ENCODE results near the gene LEF1.

Gene LEF1

DNA sequence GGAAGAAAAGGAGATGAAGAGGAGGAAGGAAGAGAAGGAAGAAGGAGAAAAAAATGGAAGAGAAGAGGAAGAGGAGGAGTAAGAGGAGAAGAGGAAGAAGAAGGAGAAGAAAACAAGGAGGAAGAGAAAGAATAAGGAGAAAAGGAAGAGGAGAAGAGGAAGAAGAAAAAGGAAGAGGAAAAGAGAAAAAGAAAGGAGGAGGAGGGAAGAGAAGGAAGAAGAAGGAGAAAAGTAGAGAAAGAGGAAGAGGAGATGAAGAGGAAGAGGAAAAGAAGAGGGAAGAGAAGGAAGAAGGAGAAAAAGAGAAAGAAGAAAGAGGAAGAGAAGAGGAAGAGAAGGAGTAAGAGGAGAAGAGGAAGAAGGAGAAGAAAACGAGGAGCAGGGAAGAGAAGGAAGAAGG is 11.8 kb upstream of the LEF1 start:
- no peaks in the 10 kb centered on the region for H3K79me2 ChIP-seq (ENCODE audit: low read length)
- peaks cover 4% of the 10 kb centered on the region for H3K36me3 ChIP-seq (replicated peaks; ENCODE audit: low read depth, low read length)
- no peaks in the 10 kb centered on the region for H3K27me3 ChIP-seq (ENCODE audit: low read depth, low read length)
- no peak overlapping the region for H3K4me2 ChIP-seq (ENCODE audit: low read length)
- no peaks in the 10 kb centered on the region for H3K4me1 ChIP-seq (ENCODE audit: low read length)
- no peaks in the 10 kb centered on the region for H3K9me3 ChIP-seq (ENCODE audit: insufficient read depth, low read length)
- no peak overlapping the region for H3K27ac ChIP-seq (ENCODE audit: low read length)
- H3K4me3 ChIP-seq (ENCODE audit: low read length), result no peak overlapping the region
- no peak overlapping the region for H3K9ac ChIP-seq (ENCODE audit: low read length)
- H4K20me1 ChIP-seq (ENCODE audit: insufficient read depth, low read length), result no peaks in the 10 kb centered on the region
- no peak overlapping the region for H2AFZ ChIP-seq (ENCODE audit: low read depth, low read length)
- TF ChIP-seq, protein P1, sequence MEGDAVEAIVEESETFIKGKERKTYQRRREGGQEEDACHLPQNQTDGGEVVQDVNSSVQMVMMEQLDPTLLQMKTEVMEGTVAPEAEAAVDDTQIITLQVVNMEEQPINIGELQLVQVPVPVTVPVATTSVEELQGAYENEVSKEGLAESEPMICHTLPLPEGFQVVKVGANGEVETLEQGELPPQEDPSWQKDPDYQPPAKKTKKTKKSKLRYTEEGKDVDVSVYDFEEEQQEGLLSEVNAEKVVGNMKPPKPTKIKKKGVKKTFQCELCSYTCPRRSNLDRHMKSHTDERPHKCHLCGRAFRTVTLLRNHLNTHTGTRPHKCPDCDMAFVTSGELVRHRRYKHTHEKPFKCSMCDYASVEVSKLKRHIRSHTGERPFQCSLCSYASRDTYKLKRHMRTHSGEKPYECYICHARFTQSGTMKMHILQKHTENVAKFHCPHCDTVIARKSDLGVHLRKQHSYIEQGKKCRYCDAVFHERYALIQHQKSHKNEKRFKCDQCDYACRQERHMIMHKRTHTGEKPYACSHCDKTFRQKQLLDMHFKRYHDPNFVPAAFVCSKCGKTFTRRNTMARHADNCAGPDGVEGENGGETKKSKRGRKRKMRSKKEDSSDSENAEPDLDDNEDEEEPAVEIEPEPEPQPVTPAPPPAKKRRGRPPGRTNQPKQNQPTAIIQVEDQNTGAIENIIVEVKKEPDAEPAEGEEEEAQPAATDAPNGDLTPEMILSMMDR (IDR thresholded peaks at IDR 0.05; ENCODE audit: low read depth, low read length), result no peak
- TF ChIP-seq EZH2phosphoT487 (IDR thresholded peaks at IDR 0.05; ENCODE audit: low read depth), result no peak

DNA sequence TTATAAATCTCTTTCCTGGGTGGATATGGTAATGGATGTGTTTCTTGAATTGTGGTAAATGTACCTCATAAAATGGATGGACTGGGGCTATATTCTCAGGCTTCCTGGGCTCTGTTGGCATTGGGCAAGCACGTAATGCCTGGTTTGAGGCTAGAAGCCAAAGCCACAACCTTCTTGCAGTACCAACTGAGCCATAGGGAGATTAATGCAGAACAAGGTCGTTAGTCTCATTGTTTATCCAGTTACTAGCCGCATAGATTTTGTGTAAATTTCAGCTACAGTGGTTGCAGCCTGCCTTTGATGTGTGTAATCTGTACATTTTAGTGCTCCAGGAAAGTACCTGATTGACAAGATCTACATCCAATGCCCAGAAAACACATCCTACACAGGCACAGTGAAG is 7.2 kb upstream of the LEF1 start:
- Histone ChIP-seq H3K27ac (ENCODE audit: low read length) (no peak overlapping the region), H3K4me3 (ENCODE audit: low read length) (no peak overlapping the region), H3K4me2 (ENCODE audit: low read length) (no peak overlapping the region), H3K36me3 (replicated peaks; ENCODE audit: low read depth, low read length) (peaks cover 4% of the 10 kb centered on the region), H2AFZ (ENCODE audit: low read depth, low read length) (no peak overlapping the region), H3K4me1 (ENCODE audit: low read length) (peaks cover 19% of the 10 kb centered on the region), H3K9me3 (ENCODE audit: insufficient read depth, low read length) (no peaks in the 10 kb centered on the region), H4K20me1 (ENCODE audit: insufficient read depth, low read length) (no peaks in the 10 kb centered on the region), H3K9ac (ENCODE audit: low read length) (no peak overlapping the region), H3K79me2 (ENCODE audit: low read length) (no peaks in the 10 kb centered on the region), H3K27me3 (ENCODE audit: low read depth, low read length) (peaks cover 12% of the 10 kb centered on the region)
- TF ChIP-seq, protein P1 (IDR thresholded peaks at IDR 0.05; ENCODE audit: low read depth, low read length), result no peak
- no peak for TF ChIP-seq EZH2phosphoT487 (IDR thresholded peaks at IDR 0.05; ENCODE audit: low read depth)

DNA sequence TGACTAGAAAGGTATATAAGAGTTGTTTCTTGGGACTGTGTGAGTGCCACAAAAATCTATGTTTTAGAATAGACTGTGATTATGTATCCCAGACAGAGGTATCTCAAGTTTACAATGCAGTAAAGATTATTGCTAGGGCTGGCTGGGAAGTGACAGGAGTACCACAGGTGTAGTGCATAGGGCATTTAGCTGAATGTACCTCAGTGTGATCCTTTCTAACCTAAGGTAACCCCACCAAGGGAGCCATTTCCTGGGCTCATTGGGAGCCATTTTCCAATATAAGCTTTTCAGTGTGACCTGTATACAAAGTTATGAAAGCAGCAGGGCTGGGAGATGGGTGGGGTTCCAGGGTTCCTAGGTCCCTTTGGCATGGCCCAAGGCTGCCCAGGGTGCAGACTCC is 6.1 kb upstream of the LEF1 start:
- Histone ChIP-seq H3K9ac (ENCODE audit: low read length) (no peak overlapping the region), H3K4me1 (ENCODE audit: low read length) (peaks cover 30% of the 10 kb centered on the region), H2AFZ (ENCODE audit: low read depth, low read length) (no peak overlapping the region), H3K79me2 (ENCODE audit: low read length) (no peaks in the 10 kb centered on the region), H3K4me2 (ENCODE audit: low read length) (no peak overlapping the region), H3K27ac (ENCODE audit: low read length) (no peak overlapping the region), H3K36me3 (replicated peaks; ENCODE audit: low read depth, low read length) (peaks cover 4% of the 10 kb centered on the region), H3K27me3 (ENCODE audit: low read depth, low read length) (peaks cover 23% of the 10 kb centered on the region), H3K9me3 (ENCODE audit: insufficient read depth, low read length) (no peaks in the 10 kb centered on the region), H4K20me1 (ENCODE audit: insufficient read depth, low read length) (no peaks in the 10 kb centered on the region), H3K4me3 (ENCODE audit: low read length) (no peak overlapping the region)
- no peak for TF ChIP-seq EZH2phosphoT487 (IDR thresholded peaks at IDR 0.05; ENCODE audit: low read depth)
- TF ChIP-seq, protein P1 (IDR thresholded peaks at IDR 0.05; ENCODE audit: low read depth, low read length), result no peak

DNA sequence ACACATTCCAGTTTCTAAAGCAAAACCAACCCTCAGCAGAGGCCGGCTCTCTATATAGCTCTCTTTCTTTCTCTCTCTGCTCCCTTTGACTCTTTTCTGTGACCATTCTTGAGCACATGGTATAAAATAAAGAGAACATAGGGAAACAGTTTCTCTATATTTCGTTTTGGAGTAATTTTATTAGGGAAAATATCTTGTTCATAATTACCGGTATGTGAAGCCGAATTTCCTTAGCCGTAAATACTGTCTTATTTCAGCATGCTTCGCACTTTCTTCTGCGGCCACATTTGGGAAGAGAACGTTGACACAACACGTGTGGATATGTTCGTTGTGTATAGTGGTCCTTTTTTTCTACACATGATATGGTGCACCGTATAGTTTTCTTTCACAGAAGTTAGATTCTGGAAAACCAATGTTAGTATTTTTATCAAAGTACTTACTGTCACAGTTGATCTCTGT is 4.9 kb upstream of the LEF1 start:
- peak overlapping the region; percentile 85 for H3K4me3 ChIP-seq (ENCODE audit: low read length)
- H3K27me3 ChIP-seq (ENCODE audit: low read depth, low read length), result peaks cover 34% of the 10 kb centered on the region
- H3K4me1 ChIP-seq (ENCODE audit: low read length), result peaks cover 38% of the 10 kb centered on the region
- H3K79me2 ChIP-seq (ENCODE audit: low read length), result no peaks in the 10 kb centered on the region
- peak overlapping the region; percentile 93 for H2AFZ ChIP-seq (ENCODE audit: low read depth, low read length)
- H3K27ac ChIP-seq (ENCODE audit: low read length), result peak overlapping the region; percentile 12; the same call in 1 of the 2 replicates
- peak overlapping the region; percentile 86 for H3K9ac ChIP-seq (ENCODE audit: low read length)
- H3K36me3 ChIP-seq (replicated peaks; ENCODE audit: low read depth, low read length), result peaks cover 2% of the 10 kb centered on the region
- no peaks in the 10 kb centered on the region for H4K20me1 ChIP-seq (ENCODE audit: insufficient read depth, low read length)
- no peaks in the 10 kb centered on the region for H3K9me3 ChIP-seq (ENCODE audit: insufficient read depth, low read length)
- TF ChIP-seq, protein P1 (IDR thresholded peaks at IDR 0.05; ENCODE audit: low read depth, low read length), result no peak
- no peak for TF ChIP-seq EZH2phosphoT487 (IDR thresholded peaks at IDR 0.05; ENCODE audit: low read depth)
- H3K4me2 ChIP-seq (ENCODE audit: low read length), result peak overlapping the region; percentile 81
